PC-9 (cell line): ENCODE results near the gene PLXNA1. TPM values are rescaled to one million over a fixed set of nuclear protein-coding genes. Genes with fewer than 3 reads are reported as not detected.

Source experiments
- BruUV-seq: library from RNA; stranded (reverse); fragments of 400-500 nt; replicated peaks from 2 replicates; lab custom pipeline; 2021; lab: Mats Ljungman, UMichigan
- CTCF ChIA-PET: fragments of 300-600 bp; sonication (Branson Sonifier 250); formaldehyde crosslinking; loops from one replicate; lab custom pipeline; 2022; ENCODE audit warnings: antibody characterized with exemption; lab: Charles Lee
- POLR2A ChIA-PET: fragments of 300-600 bp; sonication (Branson Sonifier 250); formaldehyde crosslinking; loops from one replicate; lab custom pipeline; 2022; ENCODE audit warnings: antibody characterized with exemption; ENCODE audit not compliant: unreplicated experiment; lab: Charles Lee
- DNase-seq, 2 experiments: peaks; one replicate each; pipeline versions ENCODE4 v3.0.0 to v3.0.0-alpha.2; 2015 to 2022; ENCODE audit warnings: mixed read lengths in 1 of 2
- H2AFZ ChIP-seq: fragments of 200-600 bp; sonication (generic); 2 replicates; pipeline ENCODE4 v1.8.1; 2017; ENCODE audit warnings: antibody characterized with exemption
- H3F3A ChIP-seq: fragments of 200-600 bp; sonication (generic); 2 replicates; pipeline ENCODE4 v1.8.1; 2017; ENCODE audit warnings: antibody characterized with exemption, mild to moderate bottlenecking, low read depth; ENCODE audit not compliant: insufficient read depth
- H3K27ac ChIP-seq: fragments of 200-600 bp; sonication (generic); 2 replicates; pipeline ENCODE4 v1.6.1; 2016; ENCODE audit warnings: mixed run types
- H3K27me3 ChIP-seq: fragments of 200-600 bp; sonication (generic); 2 replicates; pipeline ENCODE4 v1.6.1; 2016; ENCODE audit warnings: low read depth, mixed run types; ENCODE audit not compliant: insufficient read depth
- H3K36me3 ChIP-seq: fragments of 200-600 bp; sonication (generic); 2 replicates; pipeline ENCODE4 v1.6.1; 2016; ENCODE audit warnings: low read depth, mixed run types
- H3K4me1 ChIP-seq: fragments of 200-600 bp; sonication (generic); replicated peaks from 2 replicates; pipeline ENCODE4 v1.6.1; 2016; ENCODE audit warnings: mixed run types; ENCODE audit not compliant: insufficient read depth
- H3K4me2 ChIP-seq: fragments of 200-600 bp; sonication (generic); 2 replicates; pipeline ENCODE4 v1.6.1; 2017; ENCODE audit warnings: mixed run types
- H3K4me3 ChIP-seq: fragments of 200-600 bp; sonication (generic); 2 replicates; pipeline ENCODE4 v1.6.1; 2016; ENCODE audit warnings: mixed run types
- H3K79me2 ChIP-seq: fragments of 200-600 bp; sonication (generic); 2 replicates; pipeline ENCODE4 v1.6.1; 2017; ENCODE audit warnings: low read depth, mixed run types
- H3K9me2 ChIP-seq: fragments of 200-600 bp; sonication (generic); 2 replicates; pipeline ENCODE4 v1.8.1; 2017; ENCODE audit warnings: mild to moderate bottlenecking; ENCODE audit not compliant: insufficient read depth
- H3K9me3 ChIP-seq: fragments of 200-600 bp; sonication (generic); 2 replicates; pipeline ENCODE4 v1.8.1; 2016; ENCODE audit warnings: low read depth; ENCODE audit not compliant: insufficient read depth
- H4K20me1 ChIP-seq: fragments of 200-600 bp; sonication (generic); 2 replicates; pipeline ENCODE4 v1.8.1; 2017; ENCODE audit not compliant: insufficient read depth
- CTCF ChIP-seq: fragments of 200-600 bp; sonication (generic); conservative IDR thresholded peaks from 2 replicates; pipeline ENCODE4 v1.6.1; 2017; ENCODE audit warnings: mixed run types, antibody characterized with exemption, mild to moderate bottlenecking, moderate library complexity
- EZH2 ChIP-seq: fragments of 200-600 bp; sonication (generic); IDR thresholded peaks from 2 replicates; pipeline ENCODE4 v1.8.0; 2017; ENCODE audit warnings: antibody characterized with exemption, low read depth
- intact Hi-C: fragments of 100-400 bp; cut with micrococcal nuclease; formaldehyde crosslinking; loops from one replicate; pipeline ENCODE4 v1.10.0; 2022; ENCODE audit not compliant: unreplicated experiment
- total RNA-seq: library from RNA; stranded (reverse); gene quantifications from 2 replicates; pipeline ENCODE4 v1.2.3, GENCODE V29; 2021

The PLXNA1 gene
- total RNA-seq, 1 experiment from 2014 or later, result 88.2 TPM

- H3K4me2 ChIP-seq, result no peak overlapping the region
- H3K9me2 ChIP-seq, result no peaks in the 10 kb centered on the region
- POLR2A ChIA-PET, result no interaction called here
- CTCF ChIA-PET, result no interaction called here
- no peak for DNase-seq
- H3K27me3 ChIP-seq, result no peaks in the 10 kb centered on the region
- H3K27ac ChIP-seq, result no peak overlapping the region
- H4K20me1 ChIP-seq, result no peaks in the 10 kb centered on the region; the same call in 1 of the 2 replicates
- no peak overlapping the region for H3K4me3 ChIP-seq
- BruUV-seq, result no TSS peak
- H3K9me3 ChIP-seq, result no peaks in the 10 kb centered on the region
- TF ChIP-seq CTCF (no peak), EZH2 (no peak)
- H3K36me3 ChIP-seq, result no peaks in the 10 kb centered on the region
- no peak overlapping the region for H2AFZ ChIP-seq
- H3F3A ChIP-seq, result no peaks in the 10 kb centered on the region
- H3K79me2 ChIP-seq, result no peaks in the 10 kb centered on the region
- intact Hi-C loops, result no loop called here
- H3K4me1 ChIP-seq, result peaks cover 10% of the 10 kb centered on the region
These were observed 44.9 kb upstream of the PLXNA1 start for GRCh38 chr3:126937973-126938372.

- BruUV-seq, result no TSS peak
- Histone ChIP-seq H3K9me3 (no peaks in the 10 kb centered on the region), H3K27me3 (no peaks in the 10 kb centered on the region), H3K4me2 (no peak overlapping the region), H3K79me2 (no peaks in the 10 kb centered on the region), H3K4me3 (no peak overlapping the region), H3K4me1 (peaks cover 10% of the 10 kb centered on the region), H4K20me1 (no peaks in the 10 kb centered on the region; the same call in 1 of the 2 replicates), H3F3A (no peaks in the 10 kb centered on the region), H3K9me2 (no peaks in the 10 kb centered on the region), H3K36me3 (no peaks in the 10 kb centered on the region), H3K27ac (no peak overlapping the region), H2AFZ (no peak overlapping the region)
- no peak for TF ChIP-seq CTCF
- no peak for TF ChIP-seq EZH2
- intact Hi-C loops, result no loop called here
- DNase-seq, result no peak
- ChIA-PET CTCF (no interaction called here), POLR2A (interaction anchor here (0.6 kb wide), 1 partner anchor 181 kb away, joined by 3 read pairs; no protein-coding TSS in a partner anchor)
These were observed 44.2 kb upstream of the PLXNA1 start for GRCh38 chr3:126938520-126939337.

- H3K79me2 ChIP-seq, result no peaks in the 10 kb centered on the region
- peaks cover 10% of the 10 kb centered on the region for H3K4me1 ChIP-seq
- no peaks in the 10 kb centered on the region for H3F3A ChIP-seq
- no peak overlapping the region for H3K27ac ChIP-seq
- TF ChIP-seq CTCF (no peak), EZH2 (no peak)
- H3K36me3 ChIP-seq, result no peaks in the 10 kb centered on the region
- no peak overlapping the region for H2AFZ ChIP-seq
- no peaks in the 10 kb centered on the region; the same call in 1 of the 2 replicates for H4K20me1 ChIP-seq
- no peak overlapping the region for H3K4me3 ChIP-seq
- H3K27me3 ChIP-seq, result no peaks in the 10 kb centered on the region
- BruUV-seq, result no TSS peak
- DNase-seq, result no peak
- H3K9me2 ChIP-seq, result no peaks in the 10 kb centered on the region
- H3K4me2 ChIP-seq, result no peak overlapping the region
- H3K9me3 ChIP-seq, result no peaks in the 10 kb centered on the region
- intact Hi-C loops, result no loop called here
- ChIA-PET POLR2A (no interaction called here), CTCF (no interaction called here)
These were observed 43.6 kb upstream of the PLXNA1 start for GRCh38 chr3:126939338-126939718.
